OCI-LY3 (cell line): ENCODE results near the gene MYZAP.

Experiments used
- EZH2phosphoT487 ChIP-seq: fragments of 200-600 bp; shearing (Covaris generic); IDR thresholded peaks from 2 replicates; pipeline ENCODE4 v1.6.1; 2018; ENCODE audit warnings: antibody characterized with exemption, mixed run types, low read depth
- TF ChIP-seq, protein P1 (sequence below): fragments of 200-600, 300-600 bp; sonication (generic); IDR thresholded peaks from 2 replicates; pipeline ENCODE4 v1.5.1; 2014; ENCODE audit warnings: antibody characterized with exemption, low read length, low read depth

DNA sequence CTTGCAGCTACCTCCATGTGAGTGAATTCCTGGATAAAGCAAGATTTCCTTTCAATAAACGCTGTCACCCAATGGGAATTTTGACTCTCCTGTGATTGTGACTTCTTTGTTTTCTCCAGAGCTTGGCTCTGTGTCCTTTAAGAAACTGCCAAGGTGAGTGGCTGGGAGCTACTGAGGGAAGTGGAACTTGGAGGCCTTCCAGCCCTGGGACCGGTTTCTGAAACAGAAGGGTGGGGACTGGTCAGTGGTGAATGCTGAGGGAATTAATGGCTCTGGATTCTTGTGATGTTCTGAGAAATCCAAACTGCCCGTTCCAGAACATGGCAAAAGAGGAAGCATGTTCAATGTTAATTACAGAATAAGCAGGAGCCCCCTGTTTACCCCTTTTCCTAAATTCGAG, 41.1 kb upstream of the MYZAP start:
- TF ChIP-seq, protein P1, sequence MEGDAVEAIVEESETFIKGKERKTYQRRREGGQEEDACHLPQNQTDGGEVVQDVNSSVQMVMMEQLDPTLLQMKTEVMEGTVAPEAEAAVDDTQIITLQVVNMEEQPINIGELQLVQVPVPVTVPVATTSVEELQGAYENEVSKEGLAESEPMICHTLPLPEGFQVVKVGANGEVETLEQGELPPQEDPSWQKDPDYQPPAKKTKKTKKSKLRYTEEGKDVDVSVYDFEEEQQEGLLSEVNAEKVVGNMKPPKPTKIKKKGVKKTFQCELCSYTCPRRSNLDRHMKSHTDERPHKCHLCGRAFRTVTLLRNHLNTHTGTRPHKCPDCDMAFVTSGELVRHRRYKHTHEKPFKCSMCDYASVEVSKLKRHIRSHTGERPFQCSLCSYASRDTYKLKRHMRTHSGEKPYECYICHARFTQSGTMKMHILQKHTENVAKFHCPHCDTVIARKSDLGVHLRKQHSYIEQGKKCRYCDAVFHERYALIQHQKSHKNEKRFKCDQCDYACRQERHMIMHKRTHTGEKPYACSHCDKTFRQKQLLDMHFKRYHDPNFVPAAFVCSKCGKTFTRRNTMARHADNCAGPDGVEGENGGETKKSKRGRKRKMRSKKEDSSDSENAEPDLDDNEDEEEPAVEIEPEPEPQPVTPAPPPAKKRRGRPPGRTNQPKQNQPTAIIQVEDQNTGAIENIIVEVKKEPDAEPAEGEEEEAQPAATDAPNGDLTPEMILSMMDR = no peak
- no peak for TF ChIP-seq EZH2phosphoT487
